Panc1 (cell line): ENCODE measurements around the gene B4GALNT1. TPM values are rescaled to one million over a fixed set of nuclear protein-coding genes. Genes with fewer than 3 reads are reported as not detected.

ENCODE experiments used
- ATAC-seq: fragments of 200-7000 bp; cut with Tn5 transposase; 2 replicates; pipeline ENCODE4 v1.9.1; 2020; ENCODE audit warnings: mild to moderate bottlenecking, moderate library complexity
- BruUV-seq: library from RNA; stranded (reverse); fragments of 400-500 nt; replicated peaks from 2 replicates; lab custom pipeline; 2021; lab: Mats Ljungman, UMichigan
- CTCF ChIA-PET: fragments of 300-600 bp; sonication (Branson Sonifier 250); formaldehyde crosslinking; loops from one replicate; lab custom pipeline; 2022; ENCODE audit warnings: antibody characterized with exemption; lab: Charles Lee
- POLR2A ChIA-PET: fragments of 300-600 bp; sonication (Branson Sonifier 250); formaldehyde crosslinking; loops from one replicate; lab custom pipeline; 2022; ENCODE audit warnings: antibody characterized with exemption; lab: Charles Lee
- DNase-seq: peaks from one replicate; pipeline ENCODE4 v3.0.0-alpha.2; 2010; ENCODE audit warnings: low read depth, low spot score
- H3K27ac ChIP-seq: 2 replicates; pipeline ENCODE4 v1.5.1; 2011; ENCODE audit warnings: mild to moderate bottlenecking, low read length, inconsistent platforms
- H3K27me3 ChIP-seq: fragments of 200-500 bp; sonication (Bioruptor generic); 2 replicates; pipeline ENCODE4 v1.6.0; 2014; ENCODE audit warnings: low read length, inconsistent platforms; ENCODE audit not compliant: control insufficient read depth, insufficient read depth
- H3K36me3 ChIP-seq: fragments of 200-500 bp; sonication (Bioruptor generic); 2 replicates; pipeline ENCODE4 v1.5.1; 2014; ENCODE audit warnings: inconsistent platforms, mild to moderate bottlenecking, low read length, moderate library complexity; ENCODE audit not compliant: control insufficient read depth, insufficient read depth
- H3K4me1 ChIP-seq: 2 replicates; pipeline ENCODE4 v1.5.1; 2011; ENCODE audit warnings: inconsistent platforms, mild to moderate bottlenecking, low read length, moderate library complexity; ENCODE audit not compliant: control insufficient read depth, insufficient read depth
- H3K4me3 ChIP-seq, 2 experiments: 2 replicates each; pipeline ENCODE4 v1.5.1; 2011 to 2012; ENCODE audit warnings: low read depth in 2 of 2, low read length in 2 of 2, mild to moderate bottlenecking in 2 of 2, inconsistent platforms in 1 of 2, moderate library complexity in 1 of 2
- H3K9me3 ChIP-seq: fragments of 200-500 bp; sonication (Bioruptor generic); 2 replicates; pipeline ENCODE4 v1.5.1; 2014; ENCODE audit warnings: low read depth, mild to moderate bottlenecking, inconsistent platforms, low read length, moderate library complexity; ENCODE audit not compliant: control insufficient read depth, insufficient read depth
- POLR2AphosphoS5 ChIP-seq: IDR thresholded peaks from 2 replicates; pipeline ENCODE4 v1.6.1; 2012; ENCODE audit warnings: mild to moderate bottlenecking, low read depth, low read length, moderate library complexity
- SIN3A ChIP-seq: IDR thresholded peaks from 2 replicates; pipeline ENCODE4 v1.6.1; 2012; ENCODE audit warnings: low read depth, mild to moderate bottlenecking, low read length, moderate library complexity, borderline replicate concordance; ENCODE audit not compliant: insufficient read depth
- TCF7L2 ChIP-seq: IDR thresholded peaks from 2 replicates; pipeline ENCODE4 v1.6.1; 2011; ENCODE audit warnings: mild to moderate bottlenecking, low read depth, low read length, inconsistent platforms
- in situ Hi-C: cut with HindIII; loops from 2 replicates; pipeline ENCODE4 v1.10.0; 2016; ENCODE audit warnings: low sequenced_read_pairs, low pct_unique_long_range_greater_than_20kb
- intact Hi-C: fragments of 100-400 bp; cut with micrococcal nuclease; formaldehyde crosslinking; loops from one replicate; pipeline ENCODE4 v1.10.0; 2022; ENCODE audit not compliant: unreplicated experiment
- total RNA-seq: library from RNA; stranded (reverse); gene quantifications from one replicate; pipeline ENCODE4 v1.2.1, GENCODE V29; 2021; ENCODE audit not compliant: unreplicated experiment
- TF ChIP-seq, protein P1 (sequence below): fragments of 450-650 bp; IDR thresholded peaks from 2 replicates; pipeline ENCODE4 v1.5.1; 2017; ENCODE audit warnings: mild to moderate bottlenecking
- TF ChIP-seq, protein P2 (sequence below), 2 experiments: IDR thresholded peaks; 2 replicates each; pipeline ENCODE4 v1.6.1; 2011 to 2012; ENCODE audit warnings: low read depth in 2 of 2, control low read depth in 1 of 2, low read length in 1 of 2, mild to moderate bottlenecking in 1 of 2, moderate library complexity in 1 of 2; ENCODE audit not compliant: insufficient read depth in 1 of 2

B4GALNT1 gene
- total RNA-seq, 1 experiment from 2014 or later = 48.6 TPM

DNA sequence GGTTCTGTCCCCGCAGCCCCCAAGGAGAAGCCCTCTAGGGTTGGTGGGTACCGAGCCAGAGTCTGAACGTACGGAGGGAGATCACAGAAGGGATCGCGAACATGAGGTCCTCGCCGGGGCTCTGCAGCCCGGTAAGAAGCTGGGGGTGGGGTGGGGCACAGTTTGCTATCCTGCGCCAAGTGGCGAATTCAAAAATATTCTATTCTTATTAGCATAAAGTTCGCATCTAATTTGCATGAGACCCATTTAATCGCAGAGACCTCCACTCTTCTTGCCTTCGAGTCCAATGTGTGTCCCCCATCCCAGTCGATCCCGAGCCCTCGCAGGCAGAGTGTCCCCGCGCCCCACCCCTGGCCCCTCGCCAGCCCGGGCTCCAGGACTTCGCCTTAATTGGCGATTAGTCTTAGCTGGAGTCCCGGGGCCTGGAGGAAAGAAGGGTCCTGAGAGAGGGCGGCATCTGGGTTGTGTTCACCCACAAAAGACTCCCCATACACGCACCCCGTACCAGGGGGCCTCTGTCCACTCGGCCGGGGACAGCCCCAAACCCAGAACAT is 22.4 kb downstream of the B4GALNT1 start:
- CTCF ChIA-PET = interaction anchor here (0.9 kb wide), 1 partner anchor 27 kb away, joined by 3 read pairs; no protein-coding TSS in a partner anchor
- peak overlapping the region; percentile 44; the same call in 1 of the 2 replicates for H3K27ac ChIP-seq
- peak overlapping the region; percentile 59 to 62 for H3K4me3 ChIP-seq

DNA sequence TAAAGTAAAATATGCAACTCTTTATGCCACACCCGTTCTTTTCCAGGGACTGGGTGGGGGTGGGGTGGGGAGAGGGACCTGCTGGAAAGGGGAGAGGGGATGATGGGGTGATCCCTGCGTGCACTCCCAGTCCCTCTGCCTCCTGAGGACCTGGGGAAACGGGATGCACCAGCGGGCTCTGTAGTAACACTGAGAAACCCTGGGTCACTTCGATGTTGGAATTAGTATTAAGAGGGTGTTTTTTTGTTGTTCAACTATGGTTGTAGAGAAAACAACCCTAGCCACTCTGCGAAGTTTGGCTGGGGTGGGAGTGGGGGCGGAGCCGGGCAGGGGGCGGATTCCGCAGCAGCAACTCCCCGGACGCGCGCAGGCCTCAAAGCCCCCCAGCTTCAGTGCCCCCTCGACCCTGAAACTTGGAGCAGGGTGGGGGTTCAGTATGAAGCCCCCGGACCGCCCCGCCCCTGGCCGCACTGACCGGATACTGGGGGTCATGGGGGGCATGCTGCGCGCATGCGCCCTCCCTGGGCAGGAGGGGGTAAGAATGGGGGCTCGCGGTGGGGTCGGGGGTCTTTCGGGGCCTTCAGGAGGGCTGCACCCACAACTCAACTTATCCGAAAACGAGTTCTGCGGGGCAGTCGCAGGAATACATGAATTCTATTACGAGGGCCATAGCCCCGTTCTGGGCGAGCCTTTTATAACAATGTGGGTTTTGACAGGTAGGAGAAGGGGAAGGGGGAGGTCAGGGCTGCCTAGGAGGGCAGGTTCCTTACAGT is 23.0 kb downstream of the B4GALNT1 start:
- Histone ChIP-seq H3K9me3 (no peaks in the 10 kb centered on the region), H3K4me1 (peaks cover 15% of the 10 kb centered on the region), H3K4me3 (no peak overlapping the region), H3K36me3 (no peaks in the 10 kb centered on the region), H3K27ac (no peak overlapping the region), H3K27me3 (no peaks in the 10 kb centered on the region)
- in situ Hi-C loops (no loop called here), intact Hi-C loops (no loop called here)
- ATAC-seq = no peak
- no TSS peak for BruUV-seq
- POLR2A ChIA-PET = interaction anchor here (0.5 to 0.7 kb wide), 2 partner anchors 19 to 27 kb away, joined by 4 to 5 read pairs; no protein-coding TSS in a partner anchor
- no peak for DNase-seq
- TF ChIP-seq POLR2AphosphoS5 (no peak), SIN3A (no peak), TCF7L2 (no peak)
- TF ChIP-seq, protein P1, sequence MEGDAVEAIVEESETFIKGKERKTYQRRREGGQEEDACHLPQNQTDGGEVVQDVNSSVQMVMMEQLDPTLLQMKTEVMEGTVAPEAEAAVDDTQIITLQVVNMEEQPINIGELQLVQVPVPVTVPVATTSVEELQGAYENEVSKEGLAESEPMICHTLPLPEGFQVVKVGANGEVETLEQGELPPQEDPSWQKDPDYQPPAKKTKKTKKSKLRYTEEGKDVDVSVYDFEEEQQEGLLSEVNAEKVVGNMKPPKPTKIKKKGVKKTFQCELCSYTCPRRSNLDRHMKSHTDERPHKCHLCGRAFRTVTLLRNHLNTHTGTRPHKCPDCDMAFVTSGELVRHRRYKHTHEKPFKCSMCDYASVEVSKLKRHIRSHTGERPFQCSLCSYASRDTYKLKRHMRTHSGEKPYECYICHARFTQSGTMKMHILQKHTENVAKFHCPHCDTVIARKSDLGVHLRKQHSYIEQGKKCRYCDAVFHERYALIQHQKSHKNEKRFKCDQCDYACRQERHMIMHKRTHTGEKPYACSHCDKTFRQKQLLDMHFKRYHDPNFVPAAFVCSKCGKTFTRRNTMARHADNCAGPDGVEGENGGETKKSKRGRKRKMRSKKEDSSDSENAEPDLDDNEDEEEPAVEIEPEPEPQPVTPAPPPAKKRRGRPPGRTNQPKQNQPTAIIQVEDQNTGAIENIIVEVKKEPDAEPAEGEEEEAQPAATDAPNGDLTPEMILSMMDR = no peak
- TF ChIP-seq, protein P2, sequence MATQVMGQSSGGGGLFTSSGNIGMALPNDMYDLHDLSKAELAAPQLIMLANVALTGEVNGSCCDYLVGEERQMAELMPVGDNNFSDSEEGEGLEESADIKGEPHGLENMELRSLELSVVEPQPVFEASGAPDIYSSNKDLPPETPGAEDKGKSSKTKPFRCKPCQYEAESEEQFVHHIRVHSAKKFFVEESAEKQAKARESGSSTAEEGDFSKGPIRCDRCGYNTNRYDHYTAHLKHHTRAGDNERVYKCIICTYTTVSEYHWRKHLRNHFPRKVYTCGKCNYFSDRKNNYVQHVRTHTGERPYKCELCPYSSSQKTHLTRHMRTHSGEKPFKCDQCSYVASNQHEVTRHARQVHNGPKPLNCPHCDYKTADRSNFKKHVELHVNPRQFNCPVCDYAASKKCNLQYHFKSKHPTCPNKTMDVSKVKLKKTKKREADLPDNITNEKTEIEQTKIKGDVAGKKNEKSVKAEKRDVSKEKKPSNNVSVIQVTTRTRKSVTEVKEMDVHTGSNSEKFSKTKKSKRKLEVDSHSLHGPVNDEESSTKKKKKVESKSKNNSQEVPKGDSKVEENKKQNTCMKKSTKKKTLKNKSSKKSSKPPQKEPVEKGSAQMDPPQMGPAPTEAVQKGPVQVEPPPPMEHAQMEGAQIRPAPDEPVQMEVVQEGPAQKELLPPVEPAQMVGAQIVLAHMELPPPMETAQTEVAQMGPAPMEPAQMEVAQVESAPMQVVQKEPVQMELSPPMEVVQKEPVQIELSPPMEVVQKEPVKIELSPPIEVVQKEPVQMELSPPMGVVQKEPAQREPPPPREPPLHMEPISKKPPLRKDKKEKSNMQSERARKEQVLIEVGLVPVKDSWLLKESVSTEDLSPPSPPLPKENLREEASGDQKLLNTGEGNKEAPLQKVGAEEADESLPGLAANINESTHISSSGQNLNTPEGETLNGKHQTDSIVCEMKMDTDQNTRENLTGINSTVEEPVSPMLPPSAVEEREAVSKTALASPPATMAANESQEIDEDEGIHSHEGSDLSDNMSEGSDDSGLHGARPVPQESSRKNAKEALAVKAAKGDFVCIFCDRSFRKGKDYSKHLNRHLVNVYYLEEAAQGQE (IDR thresholded peaks at IDR 0.05; ENCODE audit: insufficient read depth in 1 of 2, low read depth in 2 of 2, low read length in 1 of 2) = no peak
- CTCF ChIA-PET = interaction anchor here (0.6 kb wide), 1 partner anchor 19 kb away, joined by 3 read pairs; no protein-coding TSS in a partner anchor

More for the DNA sequence above, 22.4 kb downstream of the B4GALNT1 start:
- Histone ChIP-seq H3K27me3 (no peaks in the 10 kb centered on the region), H3K4me1 (peaks cover 9% of the 10 kb centered on the region), H3K9me3 (no peaks in the 10 kb centered on the region), H3K36me3 (no peaks in the 10 kb centered on the region)
- BruUV-seq = no TSS peak
- POLR2A ChIA-PET = no interaction called here
- TF ChIP-seq SIN3A (no peak), TCF7L2 (no peak), POLR2AphosphoS5 (no peak)
- TF ChIP-seq, protein P1 = no peak
- TF ChIP-seq, protein P2 (IDR thresholded peaks at IDR 0.05; ENCODE audit: insufficient read depth in 1 of 2, low read depth in 2 of 2, low read length in 1 of 2) = no peak
- in situ Hi-C loops = no loop called here
- intact Hi-C loops = no loop called here
- DNase-seq (no peak), ATAC-seq (no peak)
